H1 (cell line): Measurements from ENCODE around the gene VSNL1. TPM values are rescaled to one million over a fixed set of nuclear protein-coding genes. Genes with fewer than 3 reads are reported as not detected.

ENCODE experiments used
- CTCF ChIA-PET: fragments of 300-600 bp; sonication (Branson Sonifier 250); formaldehyde crosslinking; loops from one replicate; lab custom pipeline; 2021; ENCODE audit not compliant: partially characterized antibody; lab: Charles Lee
- POLR2A ChIA-PET: fragments of 300-600 bp; sonication (Branson Sonifier 250); formaldehyde crosslinking; loops from one replicate; lab custom pipeline; 2021; ENCODE audit warnings: inconsistent platforms; ENCODE audit not compliant: partially characterized antibody; lab: Charles Lee
- DNase-seq, 2 experiments: peaks; one replicate each; pipeline versions ENCODE4 v3.0.0 to v3.0.0-alpha.2; 2010 to 2022; ENCODE audit warnings: low spot score in 2 of 2, low read depth in 1 of 2, mixed read lengths in 1 of 2
- FAIRE-seq: peaks from 2 replicates; lab custom pipeline; 2011; peaks lifted over from hg19 to GRCh38; lab: Jason Lieb, UNC
- H2AFZ ChIP-seq: 2 replicates; pipeline ENCODE4 v1.8.1; 2012; ENCODE audit warnings: low read length, inconsistent platforms
- H2AK5ac ChIP-seq: 2 replicates; pipeline ENCODE4 v1.6.1; 2013; ENCODE audit warnings: low read depth, low read length
- H2BK120ac ChIP-seq: replicated peaks from 2 replicates; pipeline ENCODE3; 2013; ENCODE audit warnings: low read depth, low read length, inconsistent platforms
- H2BK12ac ChIP-seq: 2 replicates; pipeline ENCODE4 v1.6.1; 2013; ENCODE audit warnings: low read depth, low read length
- H2BK15ac ChIP-seq: 2 replicates; pipeline ENCODE4 v1.6.1; 2013; ENCODE audit warnings: low read length
- H2BK20ac ChIP-seq: 2 replicates; pipeline ENCODE4 v1.6.1; 2013; ENCODE audit warnings: low read length
- H2BK5ac ChIP-seq: 2 replicates; pipeline ENCODE4 v1.6.1; 2013; ENCODE audit warnings: low read depth, low read length
- H3K14ac ChIP-seq: 2 replicates; pipeline ENCODE4 v1.6.1; 2013; ENCODE audit warnings: inconsistent platforms; ENCODE audit not compliant: insufficient read length
- H3K18ac ChIP-seq: 2 replicates; pipeline ENCODE4 v1.6.1; 2013; ENCODE audit warnings: low read length; ENCODE audit errors: extremely low read depth
- H3K23ac ChIP-seq: 2 replicates; pipeline ENCODE4 v1.6.1; 2013; ENCODE audit warnings: inconsistent platforms; ENCODE audit not compliant: insufficient read length
- H3K23me2 ChIP-seq: 2 replicates; pipeline ENCODE4 v1.6.1; 2013; ENCODE audit warnings: low read depth, low read length
- H3K27ac ChIP-seq: 2 replicates; pipeline ENCODE4 v1.6.1; 2011; ENCODE audit warnings: low read depth, low read length, inconsistent platforms
- H3K27me3 ChIP-seq, 4 experiments: replicated peaks in 1 of 4; 1 replicate in 1 of 4; 2 replicates in 3 of 4; pipeline versions ENCODE4 v1.6.1 to v1.8.1; 2011 to 2013; ENCODE audit warnings: low read length in 3 of 4, mild to moderate bottlenecking in 3 of 4, inconsistent platforms in 2 of 4, mixed read lengths in 2 of 4, moderate library complexity in 1 of 4; ENCODE audit not compliant: control insufficient read depth in 3 of 4, insufficient read depth in 3 of 4; ENCODE audit errors: extremely low read depth in 1 of 4
- H3K36me3 ChIP-seq, 4 experiments: 2 replicates each; pipeline versions ENCODE4 v1.6.1 to v1.8.1; 2011 to 2013; ENCODE audit warnings: mild to moderate bottlenecking in 4 of 4, low read length in 3 of 4, moderate library complexity in 2 of 4, control low read depth in 1 of 4, inconsistent platforms in 1 of 4; ENCODE audit not compliant: insufficient read depth in 4 of 4, control insufficient read depth in 2 of 4
- H3K4ac ChIP-seq: replicated peaks from 2 replicates; pipeline ENCODE3; 2013; ENCODE audit warnings: low read length, low read depth, mixed read lengths, inconsistent platforms; ENCODE audit not compliant: insufficient read length
- H3K4me1 ChIP-seq, 4 experiments: replicated peaks in 1 of 4; 1 replicate in 1 of 4; 2 replicates in 3 of 4; pipeline versions ENCODE4 v1.6.1 to v1.8.1; 2011 to 2013; ENCODE audit warnings: low read length in 3 of 4, inconsistent platforms in 2 of 4, mixed read lengths in 1 of 4; ENCODE audit not compliant: insufficient read depth in 4 of 4, control insufficient read depth in 3 of 4
- H3K4me2 ChIP-seq, 2 experiments: 2 replicates each; pipeline versions ENCODE4 v1.6.1 to v1.8.1; 2011 to 2013; ENCODE audit warnings: low read depth in 2 of 2, low read length in 2 of 2, control low read depth in 1 of 2, inconsistent platforms in 1 of 2, mild to moderate bottlenecking in 1 of 2; ENCODE audit not compliant: insufficient read depth in 1 of 2
- H3K4me3 ChIP-seq, 4 experiments: fragments of 200-600, 300-600 bp in 1 of 4; sonication (generic), shearing (Covaris generic), sonication (Bioruptor Twin) in 1 of 4; 2 replicates each; pipeline versions ENCODE4 v1.5.1 to v1.8.1; 2011 to 2016; ENCODE audit warnings: low read length in 4 of 4, low read depth in 3 of 4, control low read depth in 2 of 4, inconsistent platforms in 2 of 4, mild to moderate bottlenecking in 2 of 4, mixed read lengths in 1 of 4, moderate library complexity in 1 of 4; ENCODE audit not compliant: insufficient read depth in 2 of 4; ENCODE audit errors: extremely low read depth in 1 of 4
- H3K56ac ChIP-seq: replicated peaks from 2 replicates; pipeline ENCODE3; 2013; ENCODE audit warnings: low read depth, mild to moderate bottlenecking, mixed read lengths, low read length, inconsistent platforms; ENCODE audit not compliant: insufficient read length
- H3K79me1 ChIP-seq: 2 replicates; pipeline ENCODE4 v1.6.1; 2013; ENCODE audit warnings: low read depth, low read length, control low read depth
- H3K79me2 ChIP-seq, 2 experiments: 2 replicates each; pipeline versions ENCODE4 v1.6.1 to v1.8.1; 2012 to 2013; ENCODE audit warnings: low read length in 2 of 2, mild to moderate bottlenecking in 2 of 2, inconsistent platforms in 1 of 2; ENCODE audit not compliant: insufficient read depth in 2 of 2, control insufficient read depth in 1 of 2
- H3K9ac ChIP-seq, 4 experiments: replicated peaks in 1 of 4; 1 replicate in 1 of 4; 2 replicates in 3 of 4; pipeline versions ENCODE4 v1.6.1 to v1.8.1; 2011 to 2013; ENCODE audit warnings: low read depth in 3 of 4, low read length in 3 of 4, control low read depth in 2 of 4, mild to moderate bottlenecking in 2 of 4, moderate library complexity in 2 of 4, inconsistent platforms in 1 of 4; ENCODE audit errors: extremely low read depth in 1 of 4
- H3K9me3 ChIP-seq, 2 experiments: 2 replicates each; pipeline versions ENCODE4 v1.6.1 to v1.8.1; 2012 to 2013; ENCODE audit warnings: mild to moderate bottlenecking in 2 of 2, moderate library complexity in 2 of 2, control low read depth in 1 of 2, inconsistent platforms in 1 of 2, low read depth in 1 of 2, low read length in 1 of 2, mixed read lengths in 1 of 2; ENCODE audit not compliant: insufficient read depth in 2 of 2
- H4K20me1 ChIP-seq, 2 experiments: replicated peaks in 1 of 2; 2 replicates each; pipeline versions ENCODE3 to v1.8.1; 2011 to 2013; ENCODE audit warnings: inconsistent platforms in 2 of 2, low read length in 2 of 2, mild to moderate bottlenecking in 1 of 2; ENCODE audit not compliant: insufficient read depth in 2 of 2, control insufficient read depth in 1 of 2
- H4K5ac ChIP-seq: 2 replicates; pipeline ENCODE4 v1.6.1; 2013; ENCODE audit warnings: low read length, low read depth, mixed read lengths, inconsistent platforms; ENCODE audit not compliant: insufficient read length
- H4K8ac ChIP-seq: 2 replicates; pipeline ENCODE4 v1.8.0; 2013; ENCODE audit warnings: mild to moderate bottlenecking, moderate library complexity, low read length, inconsistent platforms; ENCODE audit not compliant: insufficient read depth; ENCODE audit errors: extremely low read depth
- H4K91ac ChIP-seq: replicated peaks from 2 replicates; pipeline ENCODE3; 2013; ENCODE audit warnings: low read length, mixed read lengths, inconsistent platforms; ENCODE audit not compliant: insufficient read length
- CHD2 ChIP-seq: IDR thresholded peaks from 2 replicates; pipeline ENCODE4 v1.6.1; 2012; ENCODE audit warnings: low read length, improper control_type of control experiment
- CREB1 ChIP-seq: IDR thresholded peaks from 2 replicates; pipeline ENCODE4 v1.6.1; 2012; ENCODE audit warnings: inconsistent platforms
- GTF2F1 ChIP-seq: IDR thresholded peaks from 2 replicates; pipeline ENCODE4 v1.6.1; 2012; ENCODE audit warnings: low read depth, low read length, improper control_type of control experiment, borderline replicate concordance
- KDM5A ChIP-seq: fragments of 200-600 bp; IDR thresholded peaks from 2 replicates; pipeline ENCODE4 v1.7.1; 2012; ENCODE audit warnings: mild to moderate bottlenecking, low read length, inconsistent platforms, mixed read lengths
- SP4 ChIP-seq: IDR thresholded peaks from 2 replicates; pipeline ENCODE4 v1.6.1; 2012; ENCODE audit warnings: low read length, inconsistent platforms
- TCF12 ChIP-seq: IDR thresholded peaks from 2 replicates; pipeline ENCODE4 v1.6.1; 2011; ENCODE audit warnings: low read depth, mild to moderate bottlenecking, low read length
- YY1 ChIP-seq: IDR thresholded peaks from 2 replicates; pipeline ENCODE4 v1.6.1; 2011; ENCODE audit warnings: low read depth, mild to moderate bottlenecking, low read length
- WGBS, 2 experiments: shearing (Covaris generic) in 1 of 2; methylation state at CpG; one replicate each; pipeline versions ENCODE4 v1.1.6 to v1.1.7; 2013 to 2015; ENCODE audit warnings: low lambda C conversion rate in 2 of 2, mixed read lengths in 2 of 2, inconsistent platforms in 1 of 2, low coverage in 1 of 2, missing lambda C conversion rate in 1 of 2; ENCODE audit not compliant: insufficient replicate concordance in 2 of 2, insufficient coverage in 1 of 2, insufficient read length in 1 of 2; ENCODE audit errors: extremely low coverage in 1 of 2, missing lambda C conversion rate in 1 of 2; 5-methylcytosine and 5-hydroxymethylcytosine counted together
- long read RNA-seq, 2 experiments: library from RNA in 1 of 2; library from capped mRNA in 1 of 2; stranded (forward); transcript quantifications; one replicate each; pipeline ENCODE4 v2.0.0, GENCODE V29; 2021; ENCODE audit warnings: inconsistent platforms in 1 of 2
- polyA minus RNA-seq, 3 experiments: library from RNA; depleted of rRNA, polyadenylated mRNA; stranded (reverse); fragments of >200 nt; gene quantifications; 1 replicate in 2 of 3; 2 replicates in 1 of 3; pipeline ENCODE4 v1.2.3, GENCODE V29; 2011
- polyA plus RNA-seq, 7 experiments: library from polyadenylated mRNA; depleted of rRNA in 3 of 7; stranded (reverse) in 5 of 7; unstranded in 2 of 7; fragments of >200 nt in 5 of 7; fragments of 200-250 nt in 2 of 7; gene quantifications; 1 replicate in 5 of 7; 2 replicates in 1 of 7; 4 replicates in 1 of 7; pipeline versions ENCODE4 v1.2.1 to v1.2.3, GENCODE V29; 2011 to 2013; ENCODE audit warnings: missing spikeins in 2 of 7, mixed read lengths in 2 of 7
- total RNA-seq: library from RNA; stranded (reverse); fragmentation: NEBNext Ultra II Directional; extraction: Animal tissue kit (Norgen Biotek cat#: 25700); gene quantifications from 2 replicates; pipeline ENCODE4 v1.2.1, GENCODE V29; 2021

The VSNL1 gene
- total RNA-seq (108 and 113 TPM in 2 replicates), polyA plus RNA-seq (2011; rRNA removed) (34.7 and 49.4 TPM in 2 replicates), polyA minus RNA-seq (2011; rRNA and poly(A)+ RNA removed) (72.6 and 73.2 TPM in 2 replicates)
- 64.8 TPM for polyA plus RNA-seq (2011; cell fraction: cytosol; rRNA removed)
- polyA plus RNA-seq (2011; cell fraction: nucleus; rRNA removed), result 21.7 TPM
- 58.5 to 87.6 TPM (median 65.6 TPM) in 4 replicates for polyA plus RNA-seq (2012, experiment 1 of 2)
- polyA plus RNA-seq (2012, experiment 2 of 2), result 7.3 TPM
- polyA plus RNA-seq (2013, experiment 1 of 2), result 107 TPM
- polyA plus RNA-seq (2013, experiment 2 of 2), result 113 TPM
- 37.1 TPM for polyA minus RNA-seq (2011; cell fraction: cytosol; rRNA and poly(A)+ RNA removed)
- polyA minus RNA-seq (2011; cell fraction: nucleus; rRNA and poly(A)+ RNA removed), result 42.7 TPM
- long read RNA-seq, experiment 1, transcript VSNL1-201 (4 exons, 1,892 nt), result major isoform, 33 of 133 reads
- long read RNA-seq, experiment 1, partial matches to known transcripts, result 91 of 133 reads
- long read RNA-seq, experiment 1, other reads (novel, unspliced or antisense), result 9 of 133 reads
- long read RNA-seq, experiment 2, transcript VSNL1-201 (4 exons, 1,892 nt), result major isoform, 211 of 244 reads
- long read RNA-seq, experiment 2, partial matches to known transcripts, result 2 of 244 reads
- long read RNA-seq, experiment 2, other reads (novel, unspliced or antisense), result 31 of 244 reads

DNA sequence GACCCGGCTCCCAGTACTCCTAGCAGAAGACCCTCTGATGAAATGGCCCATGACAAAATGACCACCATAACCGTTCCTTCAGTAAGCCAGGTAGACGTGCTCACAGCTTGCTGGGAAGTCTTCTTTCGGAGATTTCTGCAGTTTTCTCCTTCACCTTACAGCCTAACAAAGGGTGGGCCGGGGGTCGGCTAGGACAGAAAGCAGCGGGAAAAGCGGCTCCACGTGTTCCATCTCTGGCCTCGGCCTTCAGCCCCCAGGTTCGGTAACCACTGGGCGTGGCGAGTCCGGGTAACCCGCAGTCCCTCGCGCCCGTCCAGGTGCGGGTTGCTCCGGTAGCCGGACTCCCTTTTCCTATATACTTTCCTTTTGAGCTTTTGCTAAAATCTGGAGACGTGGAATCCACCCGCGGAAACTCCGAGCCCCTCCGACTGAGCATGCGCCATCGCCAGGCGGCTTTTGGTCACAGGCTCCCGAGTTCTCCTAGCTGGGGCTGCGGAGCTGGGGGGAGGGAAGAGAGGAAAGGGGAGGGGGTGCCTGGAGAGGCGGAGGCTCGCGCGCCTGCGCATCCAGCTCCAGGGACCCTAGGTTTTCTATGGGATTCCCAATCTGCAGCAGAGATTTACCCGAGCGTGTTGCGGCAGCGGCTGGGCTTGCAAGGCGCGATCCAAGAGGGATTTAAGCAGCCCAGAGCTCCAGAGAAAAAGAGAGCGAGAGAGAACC is at the start of gene VSNL1:
Gene VSNL1, plus strand, starts transcription at position 604 of the 720 bp plus-strand sequence. CDS start 51,379 bp downstream, outside the sequence.
- Histone ChIP-seq H3K4ac (peak within 1 kb of the TSS; percentile 47), H2BK15ac (0 out of 2 replicates have a peak within 1 kb of the TSS, but pooled peaks have one; percentile 55), H3K27ac (peak within 1 kb of the TSS; percentile 87), H3K9ac (peak within 1 kb of the TSS; percentile 71 to 94 (median 90)), H2AFZ (peak within 1 kb of the TSS; percentile 87), H3K79me2 (peaks cover 16 to 26% of the 10 kb centered on the region in 2 experiments), H3K27me3 (peaks cover 0 to 5% (median 0%) of the 10 kb centered on the region in 4 experiments; a peak in 1 of 7 replicates), H2BK12ac (peak within 1 kb of the TSS; percentile 3), H2BK5ac (peak within 1 kb of the TSS; percentile 75), H3K79me1 (no peaks in the 10 kb centered on the region; the same call in 1 of the 2 replicates), H3K9me3 (no peaks in the 10 kb centered on the region), H3K14ac (no peak within 1 kb of the TSS), H3K4me2 (peak within 1 kb of the TSS; percentile 92 to 99), H4K5ac (peak within 1 kb of the TSS; percentile 63), H3K23me2 (peaks cover 26% of the 10 kb centered on the region), H3K4me1 (peaks cover 6 to 15% (median 9%) of the 10 kb centered on the region in 4 experiments; a peak in 4 of 7 replicates), H2BK20ac (peak within 1 kb of the TSS; percentile 21; the same call in 1 of the 2 replicates), H3K23ac (no peak within 1 kb of the TSS), H3K18ac (peak within 1 kb of the TSS; percentile 93), H2AK5ac (no peak within 1 kb of the TSS), H3K36me3 (no peaks in the 10 kb centered on the region), H3K4me3 (peak within 1 kb of the TSS; percentile 74 to 97 (median 93)), H4K20me1 (peaks cover 0 to 1% of the 10 kb centered on the region in 2 experiments), H3K56ac (peak within 1 kb of the TSS; percentile 85), H2BK120ac (peak within 1 kb of the TSS; percentile 56), H4K91ac (peak within 1 kb of the TSS; percentile 69), H4K8ac (peak within 1 kb of the TSS; percentile 97)
- POLR2A ChIA-PET, result interaction anchor here (0.7 to 3.7 kb wide), 11 partner anchors 8 to 210 kb away, joined by 3 to 22 read pairs (median 6); partner anchors contain the start of gene RAD51AP2
- FAIRE-seq (peak; percentile 76), DNase-seq (peak; percentile 89 to 94)
- WGBS, 2 experiments, result 2% methylated on average over 42 of the region's 43 CpGs; no CpG with 5 or more reads in 1 of the 2 experiments
- CTCF ChIA-PET, result interaction anchor here (0.6 to 2.6 kb wide), 7 partner anchors 12 to 767 kb away, joined by 3 to 9 read pairs (median 3); no protein-coding TSS in a partner anchor
- TF ChIP-seq SP4, result no peak; the same call in 1 of the 2 replicates
- 0 out of 2 replicates have a peak, but pooled peaks have one; percentile 34 for TF ChIP-seq GTF2F1
- TF ChIP-seq TCF12, result no peak
- TF ChIP-seq YY1, result peak; percentile 54; the same call in 1 of the 2 replicates
- no peak for TF ChIP-seq CHD2
- TF ChIP-seq KDM5A, result no peak
- no peak for TF ChIP-seq CREB1
